Lower leg skin (tissue), 3 donors: ENCODE data around the gene NAV3.

ENCODE experiments used
- POLR2A ChIP-seq, 2 donors: fragments of 450-650 bp; IDR thresholded peaks; one replicate each; pipeline ENCODE4 v1.6.1; 2016 to 2017; ENCODE audit warnings: antibody characterized with exemption in 2 of 2, mild to moderate bottlenecking in 1 of 2, moderate library complexity in 1 of 2
- TF ChIP-seq, protein P1 (sequence below), 3 donors: fragments of 450-650 bp; IDR thresholded peaks; one replicate each; pipeline ENCODE4 v1.5.1; 2016; ENCODE audit warnings: antibody characterized with exemption in 3 of 3, mild to moderate bottlenecking in 3 of 3, moderate library complexity in 2 of 3

DNA sequence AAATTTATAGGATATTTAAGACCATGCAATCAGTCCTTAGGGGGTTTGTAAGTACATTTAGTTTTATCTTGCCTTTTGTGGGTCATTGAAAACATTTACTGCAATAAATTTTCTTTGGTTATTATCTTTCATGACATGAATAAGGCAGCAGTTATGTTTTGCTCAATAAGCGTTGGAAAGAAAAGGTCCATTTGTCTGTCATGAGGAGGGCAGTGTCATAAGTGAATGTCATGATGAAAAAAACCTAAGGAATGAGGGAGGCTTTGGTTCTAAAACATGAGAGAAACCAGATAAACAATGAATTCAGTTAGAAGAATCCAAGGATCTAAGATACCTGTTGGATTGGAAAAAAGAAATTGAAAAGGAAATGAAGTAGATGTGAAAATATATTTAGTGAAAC lies 209.4 kb downstream of the NAV3 start:
- TF ChIP-seq, protein P1, sequence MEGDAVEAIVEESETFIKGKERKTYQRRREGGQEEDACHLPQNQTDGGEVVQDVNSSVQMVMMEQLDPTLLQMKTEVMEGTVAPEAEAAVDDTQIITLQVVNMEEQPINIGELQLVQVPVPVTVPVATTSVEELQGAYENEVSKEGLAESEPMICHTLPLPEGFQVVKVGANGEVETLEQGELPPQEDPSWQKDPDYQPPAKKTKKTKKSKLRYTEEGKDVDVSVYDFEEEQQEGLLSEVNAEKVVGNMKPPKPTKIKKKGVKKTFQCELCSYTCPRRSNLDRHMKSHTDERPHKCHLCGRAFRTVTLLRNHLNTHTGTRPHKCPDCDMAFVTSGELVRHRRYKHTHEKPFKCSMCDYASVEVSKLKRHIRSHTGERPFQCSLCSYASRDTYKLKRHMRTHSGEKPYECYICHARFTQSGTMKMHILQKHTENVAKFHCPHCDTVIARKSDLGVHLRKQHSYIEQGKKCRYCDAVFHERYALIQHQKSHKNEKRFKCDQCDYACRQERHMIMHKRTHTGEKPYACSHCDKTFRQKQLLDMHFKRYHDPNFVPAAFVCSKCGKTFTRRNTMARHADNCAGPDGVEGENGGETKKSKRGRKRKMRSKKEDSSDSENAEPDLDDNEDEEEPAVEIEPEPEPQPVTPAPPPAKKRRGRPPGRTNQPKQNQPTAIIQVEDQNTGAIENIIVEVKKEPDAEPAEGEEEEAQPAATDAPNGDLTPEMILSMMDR (IDR thresholded peaks at IDR 0.05) = no peak
- no peak for TF ChIP-seq POLR2A (IDR thresholded peaks at IDR 0.05)
